Chondrocyte (in vitro differentiated cells): Measurements from ENCODE around the gene DEFB127. TPM values are rescaled to one million over a fixed set of nuclear protein-coding genes. Genes with fewer than 3 reads are reported as not detected.
"Not testable (repeated sequence)": the region's sequence is repeated elsewhere in the genome, so short reads cannot be mapped to it uniquely, and the experiment has no call there.

ENCODE experiments used
- DNase-seq: peaks from one replicate; pipeline ENCODE4 v3.0.0; 2021; ENCODE audit warnings: mixed read lengths, low spot score
- H3K27ac Mint-ChIP-seq: one replicate; pipeline ENCODE4 v1.8.0; 2021; ENCODE audit warnings: mild to moderate bottlenecking, moderate library complexity, mixed read lengths; ENCODE audit not compliant: unreplicated experiment
- H3K27me3 Mint-ChIP-seq: 2 replicates; pipeline ENCODE4 v1.8.0; 2021; ENCODE audit warnings: low read depth, mixed read lengths
- H3K36me3 Mint-ChIP-seq: 2 replicates; pipeline ENCODE4 v1.8.0; 2021; ENCODE audit warnings: low read depth, mixed read lengths
- H3K4me1 Mint-ChIP-seq: 2 replicates; pipeline ENCODE4 v1.8.0; 2021; ENCODE audit warnings: low read depth, mild to moderate bottlenecking, mixed read lengths
- H3K4me3 Mint-ChIP-seq: one replicate; pipeline ENCODE4 v1.8.0; 2021; ENCODE audit warnings: mild to moderate bottlenecking, moderate library complexity, mixed read lengths; ENCODE audit not compliant: unreplicated experiment
- H3K9me3 Mint-ChIP-seq: 2 replicates; pipeline ENCODE4 v1.8.0; 2021; ENCODE audit warnings: low read depth, mixed read lengths
- long read RNA-seq: library from polyadenylated mRNA; stranded (forward); transcript quantifications from one replicate; pipeline ENCODE4 v2.0.0, GENCODE V29; 2021
- total RNA-seq: library from RNA; stranded (reverse); gene quantifications from 3 replicates; pipeline ENCODE4 v1.2.1, GENCODE V29; 2021
- TF ChIP-seq, protein P1 (sequence below): fragments of 200-600 bp; sonication (generic); IDR thresholded peaks from 2 replicates; pipeline ENCODE4 v1.5.0; 2021; ENCODE audit warnings: antibody characterized with exemption, mild to moderate bottlenecking, moderate library complexity

Gene DEFB127, protein sequence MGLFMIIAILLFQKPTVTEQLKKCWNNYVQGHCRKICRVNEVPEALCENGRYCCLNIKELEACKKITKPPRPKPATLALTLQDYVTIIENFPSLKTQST
- not detected in 3 replicates for total RNA-seq
- long read RNA-seq = 0 reads

DNA sequence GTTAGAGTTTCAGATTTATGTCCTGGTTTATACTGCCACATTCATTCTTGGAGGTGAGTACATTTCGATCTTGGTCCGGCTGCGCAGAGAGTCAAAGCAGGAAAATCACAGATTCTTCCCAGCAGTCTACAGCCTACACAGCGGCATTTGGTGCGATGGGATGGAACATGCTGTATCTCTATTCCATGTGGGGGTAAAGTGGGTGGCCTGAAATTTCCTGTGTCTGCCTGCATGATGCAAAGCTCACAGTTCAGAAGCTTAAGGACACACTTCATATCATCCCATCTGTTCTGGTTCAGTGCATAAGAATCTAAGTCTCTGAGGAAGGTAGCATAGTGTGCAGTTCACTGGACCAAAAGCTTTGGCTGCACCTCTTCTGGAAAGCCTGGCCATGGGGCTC is at the start of gene DEFB127:
Gene DEFB127, plus strand, starts transcription at position 301 of the 400 bp plus-strand sequence. Its CDS starts 91 bp downstream, at position 392.
- H3K27ac Mint-ChIP-seq = no peak within 1 kb of the TSS
- no peaks in the 10 kb centered on the region for H3K36me3 Mint-ChIP-seq
- TF ChIP-seq, protein P1, sequence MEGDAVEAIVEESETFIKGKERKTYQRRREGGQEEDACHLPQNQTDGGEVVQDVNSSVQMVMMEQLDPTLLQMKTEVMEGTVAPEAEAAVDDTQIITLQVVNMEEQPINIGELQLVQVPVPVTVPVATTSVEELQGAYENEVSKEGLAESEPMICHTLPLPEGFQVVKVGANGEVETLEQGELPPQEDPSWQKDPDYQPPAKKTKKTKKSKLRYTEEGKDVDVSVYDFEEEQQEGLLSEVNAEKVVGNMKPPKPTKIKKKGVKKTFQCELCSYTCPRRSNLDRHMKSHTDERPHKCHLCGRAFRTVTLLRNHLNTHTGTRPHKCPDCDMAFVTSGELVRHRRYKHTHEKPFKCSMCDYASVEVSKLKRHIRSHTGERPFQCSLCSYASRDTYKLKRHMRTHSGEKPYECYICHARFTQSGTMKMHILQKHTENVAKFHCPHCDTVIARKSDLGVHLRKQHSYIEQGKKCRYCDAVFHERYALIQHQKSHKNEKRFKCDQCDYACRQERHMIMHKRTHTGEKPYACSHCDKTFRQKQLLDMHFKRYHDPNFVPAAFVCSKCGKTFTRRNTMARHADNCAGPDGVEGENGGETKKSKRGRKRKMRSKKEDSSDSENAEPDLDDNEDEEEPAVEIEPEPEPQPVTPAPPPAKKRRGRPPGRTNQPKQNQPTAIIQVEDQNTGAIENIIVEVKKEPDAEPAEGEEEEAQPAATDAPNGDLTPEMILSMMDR = no peak
- H3K9me3 Mint-ChIP-seq = no peaks in the 10 kb centered on the region
- H3K27me3 Mint-ChIP-seq = peaks cover 20% of the 10 kb centered on the region
- no peaks in the 10 kb centered on the region for H3K4me1 Mint-ChIP-seq
- no peak for DNase-seq
- no peak within 1 kb of the TSS for H3K4me3 Mint-ChIP-seq

DNA sequence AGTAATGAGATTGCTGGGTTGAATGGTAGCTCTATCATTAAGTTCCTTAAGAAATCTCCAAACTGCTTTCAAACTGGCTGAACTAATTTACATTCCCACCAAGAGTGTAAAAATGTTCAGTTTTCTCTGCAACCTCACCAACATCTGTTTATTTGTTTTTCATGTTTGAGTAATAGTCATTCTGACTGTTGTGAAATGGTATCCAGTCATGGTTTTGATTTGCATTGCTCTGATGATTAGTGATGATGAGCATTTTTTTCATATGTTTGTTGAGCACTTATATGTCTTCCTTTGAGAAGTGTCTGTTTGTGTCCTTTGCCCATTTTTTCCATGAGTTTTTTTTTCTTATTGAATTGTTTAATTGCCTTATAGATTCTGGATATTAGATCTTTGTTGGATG is 44.9 kb upstream of the DEFB127 start:
- DNase-seq = no peak
- Mint-ChIP-seq H3K27me3 (peaks cover 26% of the 10 kb centered on the region), H3K27ac (no peak overlapping the region), H3K4me1 (no peaks in the 10 kb centered on the region), H3K4me3 (no peak overlapping the region), H3K9me3 (peaks cover 14% of the 10 kb centered on the region), H3K36me3 (no peaks in the 10 kb centered on the region)
- TF ChIP-seq, protein P1 = no peak

DNA sequence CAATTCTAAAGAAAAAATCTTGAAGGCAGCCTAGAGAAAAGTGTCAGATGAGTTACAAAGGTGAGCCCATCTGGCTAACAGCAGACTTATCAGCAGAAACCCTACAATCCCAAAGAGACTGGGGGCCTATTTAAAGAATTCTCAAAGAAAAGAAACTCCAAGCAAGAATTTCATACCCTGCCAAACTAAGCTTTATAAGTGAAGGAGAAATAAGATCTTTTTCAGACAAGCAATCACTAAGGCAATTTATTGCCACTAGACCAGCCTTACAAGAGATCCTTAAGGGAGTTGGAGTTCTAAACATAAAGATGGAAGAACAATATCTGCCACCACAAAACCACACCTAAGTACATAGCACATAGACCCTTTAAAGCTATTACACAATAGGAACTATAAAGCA is 39.7 kb upstream of the DEFB127 start:
- Mint-ChIP-seq H3K4me3 (no peak overlapping the region), H3K9me3 (peaks cover 25% of the 10 kb centered on the region), H3K27ac (no peak overlapping the region), H3K4me1 (no peaks in the 10 kb centered on the region), H3K36me3 (peaks cover 1% of the 10 kb centered on the region), H3K27me3 (peaks cover 26% of the 10 kb centered on the region)
- DNase-seq = no peak
- TF ChIP-seq, protein P1 = no peak

DNA sequence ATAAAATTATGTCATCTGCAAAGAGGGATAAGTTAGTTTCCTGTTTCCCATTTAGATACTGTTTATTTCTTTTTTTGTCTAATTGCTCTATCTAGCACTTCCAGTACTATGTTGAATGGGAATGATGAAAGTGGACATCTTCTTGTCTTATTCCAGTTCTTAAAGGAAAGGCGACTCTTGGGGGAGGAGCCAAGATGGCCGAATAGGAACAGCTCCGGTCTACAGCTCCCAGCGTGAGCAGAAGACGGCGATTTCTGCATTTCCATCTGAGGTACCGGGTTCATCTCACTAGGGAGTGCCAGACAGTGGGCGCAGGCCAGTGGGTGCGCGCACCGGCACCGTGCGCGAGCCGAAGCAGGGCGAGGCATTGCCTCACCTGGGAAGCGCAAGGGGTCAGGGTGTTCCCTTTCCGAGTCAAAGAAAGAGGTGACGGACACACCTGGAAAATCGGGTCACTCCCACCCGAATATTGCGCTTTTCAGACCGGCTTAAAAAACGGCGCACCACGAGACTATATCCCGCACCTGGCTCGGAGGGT is 27.4 kb upstream of the DEFB127 start:
- H3K4me1 Mint-ChIP-seq, H3K36me3 Mint-ChIP-seq, H3K4me3 Mint-ChIP-seq, H3K27me3 Mint-ChIP-seq, H3K27ac Mint-ChIP-seq, H3K9me3 Mint-ChIP-seq: not testable (repeated sequence)
- peak; percentile 18 for DNase-seq

DNA sequence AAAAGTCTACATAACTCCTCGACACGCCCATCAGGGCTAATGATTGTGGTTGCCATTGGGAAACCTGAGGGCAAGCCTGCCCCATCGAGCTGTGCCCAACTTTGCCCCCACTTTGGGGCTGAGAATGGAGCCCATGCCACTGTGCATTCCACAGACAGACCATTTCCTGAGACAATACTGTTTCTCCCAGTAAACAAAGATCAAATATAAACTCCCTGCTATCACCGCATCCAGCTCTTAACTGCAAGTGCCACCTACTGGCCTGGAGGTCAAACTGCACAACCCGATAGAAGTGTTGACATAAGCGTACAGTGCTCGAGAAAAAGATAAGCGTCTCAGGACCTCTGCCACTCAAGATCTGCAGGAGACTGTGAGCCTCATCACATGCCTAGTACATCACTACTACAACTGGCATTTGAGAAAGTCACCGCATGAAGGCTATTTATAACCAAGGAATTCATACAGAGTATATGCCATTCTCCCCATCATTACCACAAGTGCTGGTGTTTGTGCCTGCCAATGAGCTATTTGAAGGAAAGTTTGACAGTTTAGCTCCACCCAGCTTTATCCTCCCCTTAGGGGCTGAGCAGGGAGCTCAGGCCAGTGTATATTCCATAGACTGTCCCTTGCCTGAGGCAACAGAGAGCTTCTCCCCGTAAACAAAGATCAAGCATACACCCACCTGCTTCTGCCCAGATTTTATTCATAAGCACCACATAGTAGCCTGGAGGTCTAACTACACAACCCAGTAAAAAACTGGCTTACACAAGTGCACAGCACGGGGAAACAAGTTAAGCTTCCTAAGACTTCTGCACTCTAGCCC is 19.4 kb upstream of the DEFB127 start:
- Mint-ChIP-seq H3K9me3 (peaks cover 11% of the 10 kb centered on the region), H3K4me1 (no peaks in the 10 kb centered on the region), H3K4me3 (no peak overlapping the region), H3K27me3 (peaks cover 22% of the 10 kb centered on the region), H3K36me3 (no peaks in the 10 kb centered on the region), H3K27ac (no peak overlapping the region)
- TF ChIP-seq, protein P1 = peak; percentile 35
- DNase-seq = no peak
